Fibroblast of peridontal ligament (primary cell): ENCODE data around the gene MID1.
"Not testable (repeated sequence)": the region's sequence is repeated elsewhere in the genome, so short reads cannot be mapped to it uniquely, and the experiment has no call there.

Experiments
- DNase-seq: peaks from one replicate; pipeline ENCODE4 v3.0.0-alpha.2; 2010; ENCODE audit errors: extremely low read depth

The MID1 gene

DNA sequence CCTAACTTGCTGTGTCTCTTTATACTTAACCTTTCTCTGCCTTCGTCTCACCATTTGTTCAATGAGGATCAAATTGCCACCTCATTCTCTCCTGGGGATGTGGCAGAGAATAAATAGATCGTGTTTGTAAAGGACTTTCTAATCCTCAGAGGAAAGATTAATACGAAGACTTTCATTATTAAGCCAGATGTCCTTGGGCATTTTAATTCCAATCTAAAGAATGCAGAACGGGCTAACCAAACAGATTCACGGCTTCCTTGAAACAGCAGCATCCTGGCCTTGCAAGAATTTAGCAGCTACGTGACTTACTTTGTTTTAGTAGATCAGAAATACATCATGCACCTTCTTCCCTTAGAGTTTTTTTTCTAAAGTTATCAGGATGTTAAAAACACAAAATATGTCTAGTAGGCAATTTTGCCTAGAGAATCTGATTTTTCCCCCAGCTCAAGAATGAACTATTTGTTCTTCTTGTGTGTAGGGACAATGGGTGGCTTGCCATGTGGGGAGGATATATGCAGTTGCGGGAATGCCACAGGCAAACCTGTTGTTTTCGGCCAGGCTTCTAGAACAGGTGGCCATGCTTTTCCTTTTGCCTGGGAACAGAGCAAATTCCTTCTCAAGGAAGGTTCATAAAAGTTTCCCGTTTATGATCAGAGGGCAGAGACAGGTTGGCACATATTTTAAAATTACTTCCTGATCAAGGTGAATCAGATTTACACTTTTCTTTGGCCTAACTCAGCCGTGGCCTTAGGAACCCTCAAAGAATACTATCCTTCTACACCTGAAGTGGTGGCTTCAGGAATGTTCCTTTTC is 3.0 kb downstream of the MID1 start:
- no peak for DNase-seq

DNA sequence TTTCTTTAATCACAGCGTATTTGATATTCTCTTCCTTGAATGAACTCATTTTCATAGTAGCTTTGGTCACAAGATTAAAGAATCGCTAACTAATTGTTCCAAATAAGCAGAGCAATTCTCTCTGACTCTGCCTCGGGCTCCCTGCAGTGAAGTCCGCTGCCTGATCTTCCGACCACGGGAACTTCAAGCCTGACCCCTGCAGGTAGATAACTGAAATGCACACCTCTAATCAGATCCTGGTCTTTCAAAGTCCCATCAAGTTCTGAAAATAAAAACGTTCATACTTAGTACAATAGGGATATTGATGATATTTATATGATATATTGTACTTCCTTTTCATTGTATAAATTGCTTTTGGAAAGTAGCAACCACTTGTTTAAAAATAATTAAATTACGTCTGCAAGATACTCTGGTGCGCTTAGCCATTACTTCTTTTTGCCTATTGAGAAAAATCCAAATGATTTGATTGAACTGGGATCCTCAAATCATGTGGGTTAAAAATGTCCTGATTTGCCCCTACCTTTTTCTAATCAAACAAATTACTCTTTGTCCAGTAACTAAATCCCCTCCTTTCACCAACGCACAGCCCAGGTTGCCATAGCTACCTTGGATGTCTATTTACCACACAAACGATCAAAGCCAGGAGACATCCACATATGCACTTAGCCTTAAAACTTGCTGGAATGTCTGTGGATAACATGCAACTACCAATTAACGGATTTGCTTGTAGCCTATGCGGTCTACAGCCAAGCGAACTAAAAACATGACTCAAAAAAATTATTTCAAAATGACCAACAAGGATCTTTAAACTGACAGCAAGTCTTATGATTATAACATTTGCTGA is 4.2 kb downstream of the MID1 start:
- peak; percentile 70 for DNase-seq

DNA sequence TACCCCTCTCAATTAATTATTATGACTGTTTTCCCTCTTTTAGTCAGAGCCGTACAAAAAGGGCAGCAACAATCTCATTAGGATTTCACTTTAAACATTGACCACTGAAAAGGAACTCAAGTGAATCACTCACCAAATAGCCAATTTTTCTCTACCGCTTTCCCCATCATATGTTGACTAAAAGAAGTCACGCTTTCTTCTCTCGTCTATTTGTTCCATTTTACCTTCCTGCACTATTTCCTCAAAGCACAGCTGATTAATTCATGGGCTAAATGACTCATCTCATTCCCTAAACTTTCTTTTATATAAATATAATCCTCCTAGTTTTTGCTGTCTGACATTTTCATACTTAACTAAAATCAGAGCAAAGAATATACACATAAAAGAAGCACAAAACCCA is 8.2 kb downstream of the MID1 start:
- peak; percentile 60 for DNase-seq

DNA sequence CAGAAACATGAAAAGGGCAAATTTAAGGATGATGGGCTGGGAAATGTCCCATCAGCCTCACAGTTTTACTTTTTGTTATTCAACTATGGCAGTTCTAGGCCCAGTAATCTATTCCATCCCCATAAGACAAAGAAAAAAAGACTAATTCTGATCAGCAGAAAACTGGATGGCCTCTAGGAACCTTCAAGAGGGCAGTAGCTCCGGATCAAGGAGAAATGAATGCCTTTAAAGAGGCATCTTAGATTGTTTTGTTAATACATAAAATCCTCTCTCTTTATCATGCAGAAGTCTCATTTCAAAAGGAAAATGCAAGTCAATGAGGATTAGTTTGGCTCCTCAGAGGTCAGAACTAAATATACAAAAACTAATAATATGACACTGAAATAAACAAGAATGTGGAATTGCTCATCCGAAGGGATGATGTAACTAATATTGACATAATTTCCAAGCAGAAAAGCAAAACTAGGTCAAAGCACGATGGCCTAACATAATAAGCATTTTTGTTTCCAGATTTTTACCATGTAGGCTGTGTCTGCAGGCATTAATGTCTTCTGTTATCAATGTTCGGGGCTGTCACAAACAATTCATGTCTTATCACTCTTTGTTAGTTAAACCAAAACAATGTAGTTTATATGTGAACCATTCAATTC is 8.8 kb downstream of the MID1 start:
- no peak for DNase-seq

DNA sequence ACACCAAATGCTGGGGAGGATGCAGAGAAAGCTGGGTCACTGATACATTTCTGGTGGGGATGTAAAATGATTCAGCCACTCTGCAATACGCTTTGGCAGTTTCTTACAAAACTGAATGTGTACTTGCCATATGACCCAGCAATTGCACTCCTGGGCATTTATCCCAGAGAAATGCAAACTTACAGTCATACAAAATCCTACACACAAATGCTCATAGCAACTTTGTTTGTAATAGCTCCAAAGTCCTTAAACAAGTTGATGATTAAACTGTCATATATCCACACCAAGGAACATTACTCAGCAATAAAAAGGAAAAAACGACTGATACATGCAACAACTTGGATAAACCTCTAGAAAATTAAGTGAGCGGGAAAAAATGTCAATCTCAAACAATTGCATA is 12.3 kb downstream of the MID1 start:
- DNase-seq = peak; percentile 83

DNA sequence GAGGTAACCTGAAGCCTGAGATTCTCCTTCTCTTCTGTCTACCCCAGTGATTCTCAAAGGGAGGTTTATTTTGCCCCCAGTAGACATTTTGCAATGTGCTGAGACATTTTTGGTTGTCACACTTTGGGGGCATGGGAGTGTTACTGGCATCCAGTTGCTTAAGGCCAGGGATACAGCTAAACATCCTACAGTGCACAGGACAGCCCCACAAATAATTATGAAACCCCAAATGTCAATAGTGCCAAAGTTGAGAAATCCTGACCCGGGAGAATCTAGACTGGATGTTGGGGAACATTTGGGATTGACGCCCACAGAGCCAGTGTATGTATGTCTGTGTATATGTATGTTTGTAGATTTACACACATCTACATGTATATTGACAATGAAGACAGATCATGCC is 13.2 kb downstream of the MID1 start:
- DNase-seq = no peak

DNA sequence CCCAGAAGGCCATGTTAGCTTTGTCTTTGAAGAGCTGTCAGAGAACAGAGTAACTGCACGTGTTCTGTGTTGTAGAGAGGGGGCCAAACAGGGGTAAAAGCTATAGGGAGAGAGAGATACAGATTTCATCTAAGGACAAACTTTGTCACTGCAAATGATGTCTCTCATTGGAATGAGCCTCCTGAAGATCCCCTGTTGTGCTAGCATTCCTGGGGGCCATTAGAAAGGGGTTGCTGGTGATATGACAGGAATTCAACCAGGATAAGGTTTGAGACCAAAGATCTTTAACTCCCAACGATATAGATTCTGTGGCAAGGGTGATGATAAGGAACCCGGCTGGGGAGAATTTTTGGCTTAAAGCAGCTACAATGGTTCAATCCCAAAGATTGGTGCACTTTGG is 16.8 kb downstream of the MID1 start:
- no peak for DNase-seq

DNA sequence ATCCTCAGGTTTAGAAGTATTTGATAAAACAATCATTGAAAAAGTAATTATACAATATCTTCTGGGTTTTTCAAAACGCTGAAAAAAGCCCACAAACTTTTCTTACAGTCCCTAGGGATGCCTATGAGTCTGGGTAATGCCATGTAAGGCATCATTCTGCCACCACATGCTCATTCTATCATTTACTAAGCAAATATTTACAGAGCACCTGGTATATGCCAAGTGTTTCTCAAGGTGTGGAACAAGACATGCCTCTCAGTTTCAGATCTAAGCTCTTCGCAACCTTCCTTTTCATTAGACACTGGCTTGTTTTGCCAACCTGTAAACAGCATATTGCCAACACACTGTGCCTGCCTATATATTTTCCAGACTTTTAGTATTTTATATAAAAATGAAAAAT is 17.7 kb downstream of the MID1 start:
- DNase-seq = no peak

DNA sequence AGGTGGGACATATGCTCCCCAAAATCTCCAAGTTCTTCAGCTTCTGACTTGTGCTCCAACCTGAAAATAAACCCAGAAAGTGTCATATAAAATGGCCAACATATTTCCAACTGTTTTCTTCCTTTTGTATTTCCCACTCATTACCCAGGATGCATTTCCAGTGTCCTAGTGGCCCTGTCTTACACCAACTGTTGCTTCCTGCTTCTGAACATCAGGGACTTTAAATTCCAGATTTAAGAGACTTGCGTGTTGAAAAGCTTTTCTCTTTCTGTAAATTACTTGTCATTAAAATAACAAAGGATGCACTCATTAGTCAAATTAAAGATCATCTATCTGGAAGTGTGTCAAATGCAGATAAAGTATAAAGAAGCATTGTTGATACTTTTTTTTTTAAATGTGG is 19.9 kb downstream of the MID1 start:
- DNase-seq = no peak

DNA sequence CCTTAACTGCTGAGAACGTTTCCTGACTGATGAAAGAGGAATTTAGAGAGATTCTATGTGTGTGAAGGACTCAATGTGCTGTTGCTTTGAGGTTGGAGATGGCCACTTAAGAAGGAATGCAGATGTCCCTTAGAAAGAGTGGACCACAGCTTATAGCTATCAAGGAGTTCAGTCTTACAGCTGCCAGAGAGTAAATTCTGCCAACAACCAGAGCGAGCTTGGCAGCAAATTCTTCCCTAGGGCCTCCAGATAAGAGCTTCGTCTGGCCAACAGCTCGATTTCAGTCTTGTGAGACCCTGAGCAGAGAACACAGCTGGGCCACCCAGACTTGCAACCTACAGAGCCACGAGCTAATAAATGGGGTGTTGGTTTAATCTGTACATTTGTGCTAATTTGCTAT is 21.8 kb downstream of the MID1 start:
- DNase-seq = no peak

DNA sequence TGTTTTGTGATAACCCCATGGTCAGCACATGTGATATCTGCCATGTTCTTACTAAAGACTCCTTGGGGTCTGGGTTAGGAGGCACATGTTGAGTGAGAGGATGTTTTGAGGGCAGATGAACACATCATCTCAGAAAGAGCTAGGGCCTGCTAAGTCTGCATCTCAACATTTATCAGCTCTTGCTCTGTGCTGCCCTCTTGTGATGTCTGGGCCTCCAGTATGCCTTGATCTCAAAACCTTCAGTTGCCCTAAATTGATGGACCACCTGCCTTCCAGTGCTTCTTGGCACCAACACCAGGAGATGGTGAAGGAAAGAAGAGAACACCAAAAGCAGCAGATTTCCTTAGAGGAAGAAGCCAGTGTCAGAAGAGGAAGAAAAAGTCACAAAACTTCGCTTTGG is 22.5 kb downstream of the MID1 start:
- peak; percentile 45 for DNase-seq

DNA sequence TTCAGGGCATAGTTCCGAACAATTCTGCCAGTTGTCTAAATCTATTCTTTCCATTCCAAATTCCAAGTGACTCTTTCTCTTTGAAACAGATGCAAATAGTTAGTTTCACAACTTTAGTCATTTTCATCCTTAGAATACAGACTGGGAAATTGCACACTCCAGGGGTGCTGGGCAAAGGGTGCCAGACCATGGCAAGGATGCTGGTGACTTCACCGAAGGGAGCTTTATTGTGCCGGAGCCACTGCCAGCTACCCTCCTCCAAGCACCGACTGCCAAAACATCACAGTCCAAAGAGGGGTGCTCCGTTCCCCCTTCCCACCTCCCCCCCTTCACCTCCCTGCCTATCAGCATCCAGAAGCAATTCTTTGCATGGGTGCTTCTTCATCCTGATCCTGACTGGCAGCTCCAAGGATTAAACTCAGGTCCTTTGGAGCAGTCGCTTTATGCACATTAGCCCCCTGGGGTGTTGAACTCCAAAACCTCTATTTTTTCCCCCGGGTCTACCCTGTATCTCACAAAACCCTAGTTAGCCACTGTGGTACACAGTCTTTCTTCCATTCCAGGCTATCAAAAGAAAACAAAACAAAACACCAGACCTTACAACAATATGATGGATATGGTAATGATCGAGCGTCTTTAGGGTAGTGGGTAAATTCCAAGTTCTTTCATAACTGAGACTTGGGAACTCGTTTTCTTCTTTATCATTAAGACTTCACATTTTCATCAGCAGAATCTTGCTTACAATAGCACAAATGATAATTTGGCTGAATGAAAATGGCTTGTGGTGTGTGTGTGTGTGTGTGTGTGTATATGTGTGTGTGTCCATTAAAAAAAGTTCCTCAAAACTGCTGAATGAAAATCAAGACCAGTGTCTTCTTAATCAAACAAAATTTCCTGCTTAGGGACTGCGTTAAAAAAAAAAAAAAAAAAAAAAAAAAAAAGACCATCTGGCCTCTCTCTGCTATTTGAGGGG is 28.7 kb downstream of the MID1 start:
- DNase-seq = no peak

DNA sequence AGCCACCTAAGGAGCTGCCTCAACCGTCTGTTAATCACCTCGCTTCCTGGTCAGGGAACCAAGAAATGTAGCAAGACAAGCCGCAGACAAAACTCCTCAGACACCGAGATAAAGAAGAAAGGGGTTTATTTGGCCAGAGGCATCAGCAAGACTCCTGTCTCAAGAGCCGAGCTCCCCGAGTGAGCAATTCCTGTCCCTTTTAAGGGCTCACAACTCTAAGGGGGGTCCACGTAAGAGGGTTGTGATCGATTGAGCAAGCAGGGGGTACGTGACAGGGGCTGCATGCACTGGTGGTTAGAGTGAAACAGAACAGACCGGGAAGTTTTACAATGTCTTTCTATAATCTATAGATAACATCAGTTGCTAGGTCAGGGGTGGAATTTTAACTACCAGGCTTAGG is 30.6 kb downstream of the MID1 start:
- DNase-seq = not testable (repeated sequence)

DNA sequence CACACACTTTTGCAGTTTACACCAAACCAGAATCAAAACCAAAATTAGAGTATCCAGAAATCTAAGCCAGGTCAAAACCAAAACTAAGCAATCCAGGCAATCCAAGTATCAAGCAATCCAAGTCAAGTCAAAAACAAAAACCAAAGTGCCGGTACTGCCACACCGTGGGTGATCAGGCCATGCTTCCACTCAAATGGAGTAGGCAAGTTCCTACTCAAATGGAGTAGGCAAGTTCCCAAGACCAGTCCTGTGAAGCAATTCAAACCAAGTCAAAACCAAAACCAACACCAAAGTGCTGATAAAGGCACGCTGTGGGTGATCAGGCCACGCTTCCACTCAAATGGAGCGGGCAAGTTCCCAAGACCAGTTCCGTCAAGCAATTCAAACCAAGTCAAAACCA is 31.3 kb downstream of the MID1 start:
- DNase-seq = no peak

DNA sequence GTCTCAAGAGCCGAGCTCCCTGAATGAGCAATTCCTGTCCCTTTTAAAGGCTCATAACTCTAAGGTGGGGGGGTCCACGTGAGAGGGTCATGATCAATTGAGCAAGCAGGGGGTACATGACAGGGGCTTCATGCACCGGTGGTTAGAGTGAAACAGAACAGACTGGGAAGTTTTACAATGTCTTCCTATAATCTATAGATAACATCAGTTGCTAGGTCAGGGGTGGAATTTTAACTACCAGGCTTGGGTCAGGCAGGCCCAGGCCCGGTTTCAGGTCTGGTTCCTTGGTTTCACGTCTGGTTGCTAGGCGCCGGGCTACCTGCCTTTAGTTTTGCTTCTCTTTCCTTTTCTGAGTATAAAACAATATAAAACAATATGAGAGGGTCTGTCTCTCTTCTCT is 35.5 kb downstream of the MID1 start:
- not testable (repeated sequence) for DNase-seq

DNA sequence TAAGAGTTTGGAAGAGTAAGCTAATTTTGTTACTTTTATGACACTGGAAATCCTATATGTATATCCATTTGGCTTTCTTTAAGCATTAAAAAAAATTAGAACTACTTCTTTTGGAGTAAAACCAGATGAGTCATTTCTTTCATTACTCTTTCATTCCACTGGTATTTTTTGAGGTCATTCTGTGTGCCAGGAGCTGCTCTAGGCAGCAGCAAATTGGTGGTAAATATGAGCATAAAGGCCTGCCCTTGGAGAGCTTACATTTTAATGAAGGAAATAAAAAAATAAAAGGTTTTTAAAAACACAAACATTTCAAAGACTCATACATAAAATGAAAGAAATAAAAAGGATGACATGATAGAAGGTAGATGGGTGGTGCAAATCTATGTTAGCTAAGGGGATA is 37.4 kb downstream of the MID1 start:
- peak; percentile 65 for DNase-seq

DNA sequence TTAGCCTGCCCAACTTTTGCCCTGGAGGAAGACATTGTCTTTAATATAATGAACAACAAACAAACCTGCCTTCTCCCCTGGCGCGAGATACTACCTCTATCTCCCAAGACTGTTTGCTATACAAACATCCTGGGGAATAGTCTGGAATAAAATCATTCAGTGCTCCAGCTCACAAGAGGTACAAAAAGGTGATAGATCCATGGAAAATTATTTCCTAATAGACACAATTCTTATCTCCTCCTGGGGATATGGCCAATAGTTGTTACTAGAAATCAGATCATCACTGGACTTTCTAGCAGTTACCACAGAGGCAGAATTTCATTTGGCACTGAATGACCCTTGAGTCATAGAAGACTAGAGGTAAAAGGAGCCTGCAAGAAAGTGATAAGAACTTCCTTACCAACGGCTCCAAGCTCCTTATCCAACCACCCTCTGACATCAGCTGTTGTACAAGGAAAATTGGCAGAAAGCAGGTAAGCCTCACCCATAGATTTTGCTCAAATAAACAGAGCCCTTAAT is 38.1 kb downstream of the MID1 start:
- no peak for DNase-seq

DNA sequence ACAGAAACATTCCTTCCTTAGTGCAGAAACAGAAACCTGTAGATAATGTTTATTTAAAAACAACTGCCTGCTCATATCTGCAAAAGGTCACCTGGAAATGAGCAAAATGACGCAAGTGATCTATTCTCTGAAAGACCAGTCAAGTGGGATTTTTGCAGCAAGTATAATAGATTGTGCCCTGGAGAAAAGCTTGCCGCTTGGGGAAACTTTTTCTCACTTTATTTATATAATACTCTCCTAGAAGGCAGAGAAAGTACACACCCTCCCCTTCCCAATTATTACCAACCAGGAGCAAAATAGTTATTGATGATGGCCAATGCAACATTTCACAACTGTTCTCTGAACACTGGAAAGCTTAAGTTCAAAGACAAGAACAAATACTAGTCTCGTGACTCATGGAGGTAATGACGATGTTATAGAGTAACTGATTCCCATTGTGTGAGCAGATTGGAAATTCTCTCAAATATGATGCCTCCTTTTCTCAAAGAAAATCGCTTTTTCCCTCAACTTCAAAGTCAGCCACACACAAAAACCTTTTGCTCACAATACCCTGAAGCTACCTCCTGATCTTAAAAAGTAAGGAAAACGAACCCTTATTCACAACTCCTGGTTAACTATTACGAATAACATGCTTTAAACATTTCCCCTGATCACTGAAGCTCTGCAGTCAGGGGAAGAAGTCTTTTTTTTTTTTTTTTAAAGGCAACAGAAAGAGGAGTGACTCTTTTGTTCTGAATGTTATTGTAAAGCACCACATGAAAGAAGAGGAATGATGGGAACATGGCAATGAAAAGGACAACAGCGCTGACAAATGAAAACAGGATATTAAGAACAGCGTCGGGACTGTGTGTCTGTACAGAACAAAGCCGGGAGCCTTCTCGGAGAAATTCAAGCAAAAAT is 41.0 kb downstream of the MID1 start:
- DNase-seq = peak; percentile 75

DNA sequence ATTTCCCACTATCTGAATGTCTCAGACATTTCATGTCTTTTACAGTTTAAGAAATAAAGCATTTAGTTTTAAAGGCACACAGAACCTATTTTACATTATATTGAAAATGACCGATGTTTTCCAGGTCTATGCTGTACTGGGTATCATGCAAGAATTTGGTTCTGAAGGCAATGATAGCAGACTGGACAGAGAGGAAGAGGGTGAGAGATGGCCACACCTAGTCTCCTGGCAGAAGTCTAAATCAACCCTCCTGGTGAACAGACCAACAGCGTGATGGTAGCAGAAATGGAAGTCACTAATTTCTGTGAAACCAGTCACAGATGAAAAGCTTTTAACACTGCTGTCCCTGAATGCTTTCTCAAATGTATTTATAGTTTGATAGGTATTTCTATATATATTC is 41.9 kb downstream of the MID1 start:
- DNase-seq = no peak

DNA sequence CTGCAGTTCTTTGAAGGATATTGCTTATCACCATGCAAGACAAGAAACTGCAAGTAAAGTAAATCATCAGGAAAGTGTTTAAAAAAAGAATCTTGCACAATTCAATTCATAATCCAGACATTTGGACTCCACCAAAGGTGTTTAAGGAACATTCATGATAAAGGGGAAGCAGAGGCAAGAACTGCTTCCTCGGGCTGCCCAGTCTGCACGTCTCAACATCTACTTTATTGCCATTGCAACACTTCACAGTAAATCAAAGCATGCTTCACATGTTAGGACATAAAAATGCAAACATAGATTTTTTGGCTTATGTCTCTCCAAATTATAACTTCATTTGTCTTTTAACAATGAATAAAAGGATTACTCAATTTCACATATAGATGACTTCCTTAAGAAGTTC is 42.5 kb downstream of the MID1 start:
- no peak for DNase-seq
